ENCODE measurements around the gene LIX1. TPM values are rescaled to one million over a fixed set of nuclear protein-coding genes. Genes with fewer than 3 reads are reported as not detected.
"Not testable (repeated sequence)": the region's sequence is repeated elsewhere in the genome, so short reads cannot be mapped to it uniquely, and the experiment has no call there.

Gene LIX1
- 0.52 TPM for total RNA-seq

- Histone ChIP-seq H3K4me1 (ENCODE audit: control insufficient read depth in 3 of 3, insufficient read depth in 3 of 3, low read length in 3 of 3) (no peaks in the 10 kb centered on the region), H3K27ac (ENCODE audit: low read depth, low read length) (no peak within 1 kb of the TSS), H3K4me3 (ENCODE audit: low read length in 3 of 3) (no peak within 1 kb of the TSS), H3K27me3 (ENCODE audit: control insufficient read depth in 3 of 3, insufficient read depth in 3 of 3, low read length in 3 of 3) (no peaks in the 10 kb centered on the region), H3K9ac (ENCODE audit: low read depth in 1 of 3, low read length in 3 of 3) (no peak within 1 kb of the TSS), H3K36me3 (ENCODE audit: control insufficient read depth in 3 of 3, insufficient read depth in 3 of 3, low read length in 3 of 3) (no peaks in the 10 kb centered on the region), H3K9me3 (ENCODE audit: control insufficient read depth in 3 of 3, low read length in 3 of 3) (no peaks in the 10 kb centered on the region)
These were observed at the start of gene LIX1 for GRCh38 chr5:97142521-97143254. Gene LIX1 (minus strand): TSS chr5:97142611. CDS start chr5:97142576, 35 bp downstream.

- H3K4me1 ChIP-seq (ENCODE audit: control insufficient read depth in 3 of 3, insufficient read depth in 3 of 3, low read length in 3 of 3) = no peaks in the 10 kb centered on the region
- H3K9ac ChIP-seq (ENCODE audit: low read depth in 1 of 3, low read length in 3 of 3) = no peak overlapping the region
- no peaks in the 10 kb centered on the region for H3K36me3 ChIP-seq (ENCODE audit: control insufficient read depth in 3 of 3, insufficient read depth in 3 of 3, low read length in 3 of 3)
- H3K27ac ChIP-seq (ENCODE audit: low read depth, low read length) = no peak overlapping the region
- no peaks in the 10 kb centered on the region for H3K9me3 ChIP-seq (ENCODE audit: control insufficient read depth in 3 of 3, low read length in 3 of 3)
- H3K4me3 ChIP-seq (ENCODE audit: low read length in 3 of 3) = no peak overlapping the region
- no peaks in the 10 kb centered on the region for H3K27me3 ChIP-seq (ENCODE audit: control insufficient read depth in 3 of 3, insufficient read depth in 3 of 3, low read length in 3 of 3)
These were observed 49.5 kb upstream of the LIX1 start for GRCh38 chr5:97191893-97192292.

- H3K9me3 ChIP-seq (ENCODE audit: control insufficient read depth in 3 of 3, low read length in 3 of 3); H3K27me3 ChIP-seq (ENCODE audit: control insufficient read depth in 3 of 3, insufficient read depth in 3 of 3, low read length in 3 of 3); H3K9ac ChIP-seq (ENCODE audit: low read depth in 1 of 3, low read length in 3 of 3); H3K4me1 ChIP-seq (ENCODE audit: control insufficient read depth in 3 of 3, insufficient read depth in 3 of 3, low read length in 3 of 3); H3K4me3 ChIP-seq (ENCODE audit: low read length in 3 of 3); H3K27ac ChIP-seq (ENCODE audit: low read depth, low read length); H3K36me3 ChIP-seq (ENCODE audit: control insufficient read depth in 3 of 3, insufficient read depth in 3 of 3, low read length in 3 of 3): not testable (repeated sequence)
These were observed 47.1 kb upstream of the LIX1 start for GRCh38 chr5:97189523-97189922.

GRCh38 chr5:97183930-97184213 lies 41.5 kb upstream of the LIX1 start:
- H3K27me3 ChIP-seq (ENCODE audit: control insufficient read depth in 3 of 3, insufficient read depth in 3 of 3, low read length in 3 of 3) = no peaks in the 10 kb centered on the region
- peak overlapping the region; percentile 90 to 97 (median 93) for H3K4me3 ChIP-seq (ENCODE audit: low read length in 3 of 3)
- H3K4me1 ChIP-seq (ENCODE audit: control insufficient read depth in 3 of 3, insufficient read depth in 3 of 3, low read length in 3 of 3) = peaks cover 7 to 24% (median 15%) of the 10 kb centered on the region in 3 donors
- peak overlapping the region; percentile 92 to 95 (median 92) for H3K9ac ChIP-seq (ENCODE audit: low read depth in 1 of 3, low read length in 3 of 3)
- H3K9me3 ChIP-seq (ENCODE audit: control insufficient read depth in 3 of 3, low read length in 3 of 3) = no peaks in the 10 kb centered on the region
- peak overlapping the region; percentile 96 for H3K27ac ChIP-seq (ENCODE audit: low read depth, low read length)
- H3K36me3 ChIP-seq (ENCODE audit: control insufficient read depth in 3 of 3, insufficient read depth in 3 of 3, low read length in 3 of 3) = peaks cover 0 to 5% (median 1%) of the 10 kb centered on the region in 3 donors

GRCh38 chr5:97183100-97183929 lies 40.9 kb upstream of the LIX1 start, which contains the start of gene RIOK2:
Gene RIOK2 (minus strand): TSS chr5:97183247. CDS start chr5:97183191, 56 bp downstream.
- Histone ChIP-seq H3K9me3 (ENCODE audit: control insufficient read depth in 3 of 3, low read length in 3 of 3) (no peaks in the 10 kb centered on the region), H3K27ac (ENCODE audit: low read depth, low read length) (peak within 1 kb of the TSS; percentile 96), H3K9ac (ENCODE audit: low read depth in 1 of 3, low read length in 3 of 3) (peak within 1 kb of the TSS; percentile 92 to 95 (median 92)), H3K4me3 (ENCODE audit: low read length in 3 of 3) (peak within 1 kb of the TSS; percentile 90 to 97 (median 93)), H3K4me1 (ENCODE audit: control insufficient read depth in 3 of 3, insufficient read depth in 3 of 3, low read length in 3 of 3) (peaks cover 7 to 24% (median 15%) of the 10 kb centered on the region in 3 donors), H3K36me3 (ENCODE audit: control insufficient read depth in 3 of 3, insufficient read depth in 3 of 3, low read length in 3 of 3) (peaks cover 5 to 9% (median 7%) of the 10 kb centered on the region in 3 donors), H3K27me3 (ENCODE audit: control insufficient read depth in 3 of 3, insufficient read depth in 3 of 3, low read length in 3 of 3) (no peaks in the 10 kb centered on the region)

GRCh38 chr5:97182571-97183099 lies 40.2 kb upstream of the LIX1 start:
- Histone ChIP-seq H3K9ac (ENCODE audit: low read depth in 1 of 3, low read length in 3 of 3) (peak overlapping the region; percentile 92 to 95 (median 92)), H3K36me3 (ENCODE audit: control insufficient read depth in 3 of 3, insufficient read depth in 3 of 3, low read length in 3 of 3) (peaks cover 10 to 14% (median 12%) of the 10 kb centered on the region in 3 donors), H3K4me3 (ENCODE audit: low read length in 3 of 3) (peak overlapping the region; percentile 90 to 97 (median 93)), H3K9me3 (ENCODE audit: control insufficient read depth in 3 of 3, low read length in 3 of 3) (no peaks in the 10 kb centered on the region), H3K27ac (ENCODE audit: low read depth, low read length) (peak overlapping the region; percentile 96), H3K4me1 (ENCODE audit: control insufficient read depth in 3 of 3, insufficient read depth in 3 of 3, low read length in 3 of 3) (peaks cover 7 to 24% (median 15%) of the 10 kb centered on the region in 3 donors), H3K27me3 (ENCODE audit: control insufficient read depth in 3 of 3, insufficient read depth in 3 of 3, low read length in 3 of 3) (no peaks in the 10 kb centered on the region)

GRCh38 chr5:97181856-97182545 lies 39.6 kb upstream of the LIX1 start:
- H3K36me3 ChIP-seq (ENCODE audit: control insufficient read depth in 3 of 3, insufficient read depth in 3 of 3, low read length in 3 of 3) = peaks cover 14 to 20% (median 14%) of the 10 kb centered on the region in 3 donors
- H3K4me3 ChIP-seq (ENCODE audit: low read length in 3 of 3) = peak overlapping the region; percentile 90 to 97 (median 93)
- H3K4me1 ChIP-seq (ENCODE audit: control insufficient read depth in 3 of 3, insufficient read depth in 3 of 3, low read length in 3 of 3) = peaks cover 7 to 24% (median 15%) of the 10 kb centered on the region in 3 donors
- H3K27ac ChIP-seq (ENCODE audit: low read depth, low read length) = peak overlapping the region; percentile 96
- H3K9me3 ChIP-seq (ENCODE audit: control insufficient read depth in 3 of 3, low read length in 3 of 3) = no peaks in the 10 kb centered on the region
- peak overlapping the region; percentile 92 to 95 (median 92) for H3K9ac ChIP-seq (ENCODE audit: low read depth in 1 of 3, low read length in 3 of 3)
- no peaks in the 10 kb centered on the region for H3K27me3 ChIP-seq (ENCODE audit: control insufficient read depth in 3 of 3, insufficient read depth in 3 of 3, low read length in 3 of 3)

GRCh38 chr5:97179457-97179856 lies 37.0 kb upstream of the LIX1 start:
- H3K9ac ChIP-seq (ENCODE audit: low read depth in 1 of 3, low read length in 3 of 3); H3K4me3 ChIP-seq (ENCODE audit: low read length in 3 of 3); H3K9me3 ChIP-seq (ENCODE audit: control insufficient read depth in 3 of 3, low read length in 3 of 3); H3K27ac ChIP-seq (ENCODE audit: low read depth, low read length); H3K27me3 ChIP-seq (ENCODE audit: control insufficient read depth in 3 of 3, insufficient read depth in 3 of 3, low read length in 3 of 3): not testable (repeated sequence)
- peaks cover 7 to 24% (median 15%) of the 10 kb centered on the region in 3 donors for H3K4me1 ChIP-seq (ENCODE audit: control insufficient read depth in 3 of 3, insufficient read depth in 3 of 3, low read length in 3 of 3)
- H3K36me3 ChIP-seq (ENCODE audit: control insufficient read depth in 3 of 3, insufficient read depth in 3 of 3, low read length in 3 of 3) = peaks cover 27 to 38% (median 35%) of the 10 kb centered on the region in 3 donors

GRCh38 chr5:97172227-97172626 lies 29.8 kb upstream of the LIX1 start:
- H3K36me3 ChIP-seq (ENCODE audit: control insufficient read depth in 3 of 3, insufficient read depth in 3 of 3, low read length in 3 of 3) = peaks cover 28 to 71% (median 62%) of the 10 kb centered on the region in 3 donors
- no peaks in the 10 kb centered on the region for H3K27me3 ChIP-seq (ENCODE audit: control insufficient read depth in 3 of 3, insufficient read depth in 3 of 3, low read length in 3 of 3)
- no peak overlapping the region for H3K4me3 ChIP-seq (ENCODE audit: low read length in 3 of 3)
- no peaks in the 10 kb centered on the region for H3K4me1 ChIP-seq (ENCODE audit: control insufficient read depth in 3 of 3, insufficient read depth in 3 of 3, low read length in 3 of 3)
- H3K27ac ChIP-seq (ENCODE audit: low read depth, low read length) = no peak overlapping the region
- no peaks in the 10 kb centered on the region for H3K9me3 ChIP-seq (ENCODE audit: control insufficient read depth in 3 of 3, low read length in 3 of 3)
- no peak overlapping the region for H3K9ac ChIP-seq (ENCODE audit: low read depth in 1 of 3, low read length in 3 of 3)
